Thyroid gland (tissue), 4 donors: Measurements from ENCODE around the gene PSME4.

Experiments used
- CTCF ChIP-seq, 6 experiments: fragments of 200-600 bp in 3 of 6; fragments of 450-650 bp in 3 of 6; sonication (generic) in 3 of 6; IDR thresholded peaks; one replicate each; pipeline ENCODE4 v1.5.1; 2016 to 2019; ENCODE audit warnings: antibody characterized with exemption in 6 of 6, mild to moderate bottlenecking in 2 of 6, inconsistent platforms in 1 of 6, moderate library complexity in 1 of 6
- POLR2A ChIP-seq, 2 donors: fragments of 450-650 bp; IDR thresholded peaks; one replicate each; pipeline ENCODE4 v1.6.1; 2017; ENCODE audit warnings: antibody characterized with exemption in 2 of 2, mild to moderate bottlenecking in 2 of 2, moderate library complexity in 1 of 2

DNA sequence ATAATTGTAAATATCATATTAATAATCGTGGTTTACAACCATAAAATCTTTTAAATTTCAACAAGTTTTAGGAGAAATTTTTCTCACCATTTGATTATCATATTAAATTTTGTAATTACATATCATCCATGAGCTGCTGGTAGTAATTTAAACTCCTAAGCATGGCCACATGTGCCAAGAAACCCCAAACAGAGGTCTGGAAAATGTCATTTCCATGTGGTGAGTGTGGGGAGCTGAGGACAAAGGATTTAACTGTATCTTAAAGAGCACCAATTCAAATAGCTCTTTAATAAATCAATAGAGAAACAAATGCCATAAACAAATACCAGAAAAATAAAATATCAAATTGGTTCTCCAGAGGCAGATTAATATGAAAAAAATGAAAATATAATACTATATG, 26.3 kb downstream of the PSME4 start:
- TF ChIP-seq CTCF (IDR thresholded peaks at IDR 0.05) (no peak), POLR2A (IDR thresholded peaks at IDR 0.05) (no peak)
